Measurements from ENCODE around the gene FAM3A.
"Not testable (repeated sequence)": the region's sequence is repeated elsewhere in the genome, so short reads cannot be mapped to it uniquely, and the experiment has no call there.

FAM3A gene, protein sequence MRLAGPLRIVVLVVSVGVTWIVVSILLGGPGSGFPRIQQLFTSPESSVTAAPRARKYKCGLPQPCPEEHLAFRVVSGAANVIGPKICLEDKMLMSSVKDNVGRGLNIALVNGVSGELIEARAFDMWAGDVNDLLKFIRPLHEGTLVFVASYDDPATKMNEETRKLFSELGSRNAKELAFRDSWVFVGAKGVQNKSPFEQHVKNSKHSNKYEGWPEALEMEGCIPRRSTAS

GRCh38 chrX:154515966-154516655 is at the start of gene FAM3A:
TSS of gene FAM3A (minus strand) at chrX:154516232. CDS start at chrX:154515772, 460 bp downstream.
- in situ Hi-C loops (cut with MboI; ENCODE audit: low sequenced_read_pairs), result no loop called here

- in situ Hi-C loops (cut with MboI; ENCODE audit: low sequenced_read_pairs), result not testable (repeated sequence)
These were observed 46.3 kb upstream of the FAM3A start for GRCh38 chrX:154562295-154562694.

- in situ Hi-C loops (cut with MboI; ENCODE audit: low sequenced_read_pairs), result not testable (repeated sequence)
These were observed 44.3 kb upstream of the FAM3A start for GRCh38 chrX:154560326-154560725.

- in situ Hi-C loops (cut with MboI; ENCODE audit: low sequenced_read_pairs), result not testable (repeated sequence)
These were observed 42.9 kb upstream of the FAM3A start for GRCh38 chrX:154558896-154559295.

DNA sequence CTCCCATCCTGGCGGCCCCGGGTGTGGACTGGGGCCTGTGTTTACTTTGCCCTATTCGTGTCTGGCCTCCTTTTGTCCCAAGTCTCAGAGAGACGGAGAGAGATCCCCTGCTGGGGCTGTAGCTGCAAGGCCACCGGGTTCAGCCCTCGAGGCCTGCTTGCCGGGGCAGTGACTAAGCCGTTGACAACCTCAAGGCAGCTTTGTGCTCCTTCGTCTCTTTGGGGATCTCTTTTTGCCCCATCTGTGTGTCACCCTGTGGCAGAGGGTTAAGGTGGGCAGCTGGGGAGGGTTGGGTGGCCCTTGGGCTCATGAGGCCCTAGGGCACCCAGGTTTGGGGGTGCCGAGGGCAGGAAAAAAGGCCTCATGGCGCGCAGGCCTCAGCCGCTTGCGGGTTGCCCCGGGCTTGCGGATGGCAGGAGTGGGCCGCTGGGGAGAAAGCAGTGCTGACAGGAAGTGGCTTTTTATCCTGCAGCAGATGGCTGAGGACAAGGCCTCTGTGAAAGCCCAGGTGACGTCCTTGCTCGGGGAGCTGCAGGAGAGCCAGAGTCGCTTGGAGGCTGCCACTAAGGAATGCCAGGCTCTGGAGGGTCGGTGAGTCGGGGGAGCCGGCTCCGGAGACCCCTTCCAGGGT is 42.1 kb upstream of the FAM3A start:
- in situ Hi-C loops (cut with MboI; ENCODE audit: low sequenced_read_pairs), result not testable (repeated sequence)

DNA sequence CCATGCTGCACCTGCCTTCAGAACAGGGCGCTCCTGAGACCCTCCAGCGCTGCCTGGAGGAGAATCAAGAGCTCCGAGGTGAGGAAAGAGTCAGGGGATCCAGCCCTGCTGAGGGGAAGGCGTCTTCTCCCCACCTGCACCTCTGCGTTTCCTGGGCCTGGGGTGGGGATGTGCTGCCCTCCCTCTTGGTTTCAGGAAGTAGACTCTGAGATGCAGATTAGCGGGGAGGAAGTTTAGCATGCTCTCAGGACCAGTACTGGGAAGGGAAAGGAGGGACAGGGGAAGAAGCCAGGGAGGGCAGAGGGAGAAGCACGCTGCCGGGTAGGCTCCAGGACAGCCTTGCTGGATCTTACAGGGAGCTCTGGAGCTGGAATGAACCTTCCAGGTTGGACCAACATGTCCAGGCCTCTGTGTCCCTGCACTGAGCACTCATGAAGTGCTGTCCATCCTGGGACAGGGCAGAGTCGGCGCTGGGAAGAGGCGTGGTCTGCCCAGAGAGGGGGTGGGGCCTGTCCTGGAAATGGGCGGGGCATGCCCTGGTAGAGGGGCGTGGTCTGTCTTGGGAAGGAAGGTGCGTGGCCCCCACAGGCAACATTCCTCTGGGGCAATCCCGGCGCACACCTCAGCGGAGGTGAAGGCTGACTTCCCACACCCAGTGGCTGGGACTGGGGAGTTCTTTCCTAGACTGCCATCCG is 36.2 kb upstream of the FAM3A start:
- in situ Hi-C loops (cut with MboI; ENCODE audit: low sequenced_read_pairs), result not testable (repeated sequence)

- in situ Hi-C loops (cut with MboI; ENCODE audit: low sequenced_read_pairs), result no loop called here
These were observed 33.7 kb upstream of the FAM3A start for GRCh38 chrX:154549766-154550165.

- in situ Hi-C loops (cut with MboI; ENCODE audit: low sequenced_read_pairs), result no loop called here
These were observed 31.9 kb upstream of the FAM3A start for GRCh38 chrX:154548028-154548316.

GRCh38 chrX:154547245-154548027 is 31.4 kb upstream of the FAM3A start, which contains the start of gene IKBKG:
TSS of gene IKBKG (plus strand) at chrX:154547620. CDS start at chrX:154552003, 4,383 bp downstream.
- in situ Hi-C loops (cut with MboI; ENCODE audit: low sequenced_read_pairs), result no loop called here

DNA sequence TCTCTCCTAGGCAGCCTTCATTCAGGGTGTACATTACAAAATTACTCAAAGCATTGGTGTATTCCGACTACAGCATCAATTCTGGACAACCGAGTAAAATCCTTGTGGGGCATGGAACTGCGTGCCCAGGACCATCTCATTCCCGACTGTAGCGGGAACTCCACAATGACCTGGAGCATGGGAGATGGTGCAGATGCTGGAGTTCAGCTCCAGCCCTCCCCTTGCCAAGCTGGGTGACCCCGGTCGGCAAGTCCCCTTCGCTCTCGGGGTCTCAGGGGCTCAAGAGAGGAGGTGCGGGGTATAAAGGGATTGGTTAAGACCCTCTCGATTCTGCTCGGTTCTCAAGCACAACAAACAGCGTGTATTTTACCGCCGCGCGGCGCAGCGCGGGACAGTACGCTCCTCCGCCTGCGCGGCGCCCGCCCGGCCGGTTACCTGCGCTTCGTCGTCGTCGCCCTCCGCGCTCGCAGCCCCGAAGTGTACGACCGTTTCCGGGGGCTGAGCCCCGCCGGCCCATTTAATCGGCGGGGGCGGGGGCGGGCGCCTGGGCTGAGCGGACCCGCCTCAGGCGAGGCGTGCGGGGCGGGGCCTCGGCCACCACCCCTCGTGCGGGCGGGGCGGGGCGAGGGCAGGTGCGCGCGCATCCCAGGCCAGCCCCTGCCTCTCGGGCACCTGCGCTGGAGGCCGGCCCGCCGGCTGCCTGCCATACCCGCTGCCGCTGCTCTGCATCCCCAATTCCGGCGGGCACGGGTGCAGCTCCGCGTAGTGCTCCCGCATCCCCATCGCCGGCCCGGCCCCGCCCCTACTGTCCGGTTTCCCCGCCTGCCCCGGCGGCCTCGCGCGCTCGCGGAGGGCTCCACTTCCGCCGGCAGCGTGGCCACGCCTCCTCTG is 30.6 kb upstream of the FAM3A start, which contains the start of gene G6PD:
Gene G6PD, minus strand, starts transcription at position 493 of the 891 bp plus-strand sequence. CDS start 691 bp downstream, outside the sequence.
- in situ Hi-C loops (cut with MboI; ENCODE audit: low sequenced_read_pairs), result no loop called here

DNA sequence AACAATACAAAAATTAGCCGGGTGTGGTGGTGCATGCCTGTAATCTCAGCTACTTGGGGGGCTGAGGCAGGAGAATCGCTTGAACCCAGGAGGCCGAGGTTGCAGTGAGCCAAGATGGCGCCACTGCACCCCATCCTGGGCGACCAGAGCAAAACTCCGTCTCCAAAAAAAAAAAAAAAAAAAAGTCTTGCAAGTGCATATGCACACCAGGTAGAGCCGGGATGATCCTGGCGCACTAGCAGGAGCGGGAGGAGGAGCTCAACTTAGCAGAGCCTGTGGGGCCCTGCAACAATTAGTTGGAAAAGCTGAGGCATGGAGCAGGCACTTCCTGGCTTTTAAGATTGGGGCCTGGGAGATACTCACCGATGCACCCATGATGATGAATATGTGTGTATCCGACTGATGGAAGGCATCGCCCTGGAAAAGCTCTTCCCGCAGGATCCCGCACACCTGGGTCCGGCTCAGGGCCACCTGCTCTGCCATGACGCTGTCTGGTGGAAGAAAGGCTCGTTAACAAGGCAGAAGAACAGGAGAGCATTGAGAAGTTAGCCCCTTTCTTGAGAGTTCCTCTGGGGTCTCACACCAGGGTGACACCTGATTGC is 29.7 kb upstream of the FAM3A start:
- in situ Hi-C loops (cut with MboI; ENCODE audit: low sequenced_read_pairs), result no loop called here

DNA sequence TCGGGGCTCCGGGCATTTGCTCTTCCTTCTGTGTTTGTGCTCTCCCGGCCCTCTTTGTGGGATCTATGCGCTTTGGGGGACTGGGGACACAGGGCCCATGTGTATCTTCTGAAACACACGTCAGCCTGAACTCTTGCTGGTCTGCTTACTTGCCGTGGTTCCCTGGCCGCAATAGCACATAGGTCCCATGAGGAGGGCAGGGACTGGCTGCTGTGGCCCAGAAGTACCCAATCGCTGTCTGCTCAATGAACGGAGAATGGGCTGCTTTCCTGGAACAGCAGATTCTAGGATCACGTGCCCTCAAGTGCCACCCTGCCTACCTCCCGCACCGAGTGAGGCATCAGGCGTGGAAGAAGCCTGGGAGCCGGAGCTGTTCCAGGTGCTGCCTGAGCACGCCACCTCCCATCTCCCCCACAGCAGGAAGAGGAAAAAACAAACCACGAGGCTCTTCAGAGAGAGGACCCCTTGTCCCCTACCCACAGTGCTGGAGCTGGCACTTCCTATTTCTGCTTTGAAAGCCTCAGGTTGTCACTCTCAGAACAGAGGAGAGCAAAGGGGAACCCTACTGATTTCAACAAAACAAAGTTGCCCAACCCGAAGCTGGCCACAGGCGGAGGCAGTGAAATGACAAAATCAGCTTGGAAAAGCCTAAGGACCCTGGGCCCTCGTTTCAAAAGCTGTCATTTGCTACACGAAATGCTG is 26.8 kb upstream of the FAM3A start:
- in situ Hi-C loops (cut with MboI; ENCODE audit: low sequenced_read_pairs), result no loop called here

DNA sequence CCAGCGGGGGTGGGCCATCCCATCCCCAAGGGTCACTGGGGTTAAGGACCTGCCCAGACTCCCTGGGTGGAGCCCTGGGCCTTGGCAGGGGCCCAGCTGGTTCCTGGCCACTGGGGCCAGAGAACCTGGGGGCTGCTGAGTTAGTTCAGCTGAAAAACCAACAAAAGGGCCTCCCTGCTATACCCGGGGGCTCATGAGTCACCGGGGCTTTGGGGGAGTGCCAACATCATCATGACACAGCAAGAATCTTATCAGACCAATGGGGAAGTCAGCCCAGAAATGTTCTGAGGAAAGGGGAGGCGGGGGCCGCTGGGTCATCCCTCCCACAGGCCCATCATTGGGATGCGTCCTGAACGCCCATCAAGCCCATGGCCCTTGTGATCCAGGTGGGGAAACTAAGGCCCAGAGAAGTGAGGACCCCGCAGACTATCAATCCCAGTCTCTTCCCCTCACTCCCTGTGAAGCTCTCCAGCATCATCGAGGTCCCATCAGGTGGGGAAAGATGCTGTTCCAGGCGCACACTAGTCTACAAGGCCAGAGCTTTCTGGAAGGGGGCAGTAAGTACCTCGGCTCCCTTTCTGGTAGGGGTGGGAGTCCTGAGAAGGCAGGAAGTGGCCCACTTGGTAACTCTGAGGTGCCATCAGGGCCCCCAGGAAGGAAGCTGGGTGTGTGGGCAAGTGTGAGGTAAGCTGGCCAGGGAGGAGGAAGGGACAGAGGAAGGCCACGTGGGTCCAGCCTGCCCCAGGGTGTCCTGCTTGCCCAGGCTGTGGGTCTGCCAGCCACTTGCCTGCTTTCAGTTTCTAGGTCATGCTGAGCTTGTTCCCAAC is 26.1 kb upstream of the FAM3A start:
- in situ Hi-C loops (cut with MboI; ENCODE audit: low sequenced_read_pairs), result no loop called here

GRCh38 chrX:154541589-154541895 is 25.5 kb upstream of the FAM3A start:
- in situ Hi-C loops (cut with MboI; ENCODE audit: low sequenced_read_pairs), result no loop called here

DNA sequence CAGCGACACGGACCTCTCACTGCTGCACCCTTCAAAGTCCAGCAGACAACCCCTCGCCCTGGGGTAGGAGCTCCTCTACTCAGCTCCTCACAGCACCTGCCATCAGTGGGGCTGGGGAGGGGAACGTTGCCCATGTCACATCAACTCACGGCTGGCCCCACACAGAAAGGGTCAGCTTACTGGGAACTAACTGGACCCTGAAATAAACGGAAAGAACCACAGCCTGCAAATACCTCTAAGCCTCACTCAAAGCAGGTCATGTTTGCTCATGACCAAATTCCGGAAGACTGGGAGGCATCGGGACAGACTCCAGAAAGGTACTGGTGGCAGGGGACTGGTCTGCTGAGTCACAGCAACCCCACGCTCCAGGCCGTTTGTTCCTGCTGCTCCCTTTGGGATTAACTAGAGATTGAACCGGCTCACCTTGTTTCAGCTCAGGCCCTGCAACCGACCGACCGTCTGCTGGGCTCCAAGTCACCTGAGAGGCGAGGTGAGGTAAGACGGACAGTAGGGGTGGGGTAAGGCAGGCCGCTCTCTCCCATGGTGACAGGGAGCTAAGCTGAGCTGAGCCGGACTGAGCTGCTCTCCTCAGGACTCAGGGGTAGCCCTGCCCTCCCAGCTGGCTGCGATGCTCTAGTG is 25.0 kb upstream of the FAM3A start:
- in situ Hi-C loops (cut with MboI; ENCODE audit: low sequenced_read_pairs), result no loop called here

GRCh38 chrX:154540365-154540764 is 24.3 kb upstream of the FAM3A start:
- in situ Hi-C loops (cut with MboI; ENCODE audit: low sequenced_read_pairs), result not testable (repeated sequence)

- in situ Hi-C loops (cut with MboI; ENCODE audit: low sequenced_read_pairs), result no loop called here
These were observed 23.0 kb upstream of the FAM3A start for GRCh38 chrX:154539077-154539476.

DNA sequence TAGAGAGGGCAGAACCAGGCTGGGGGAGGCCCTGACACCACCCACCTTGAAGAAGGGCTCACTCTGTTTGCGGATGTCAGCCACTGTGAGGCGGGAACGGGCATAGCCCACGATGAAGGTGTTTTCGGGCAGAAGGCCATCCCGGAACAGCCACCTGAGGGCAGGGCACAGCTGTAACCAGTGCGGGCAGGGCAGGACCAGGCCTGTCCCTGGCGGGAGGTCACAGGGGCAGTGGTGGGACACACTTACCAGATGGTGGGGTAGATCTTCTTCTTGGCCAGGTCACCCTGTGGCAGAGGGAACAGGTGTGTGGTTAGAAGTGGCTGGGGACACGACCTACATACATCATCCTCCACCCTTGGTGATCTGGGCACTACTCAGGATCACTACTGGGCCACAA is 19.9 kb upstream of the FAM3A start:
- in situ Hi-C loops (cut with MboI; ENCODE audit: low sequenced_read_pairs), result no loop called here

All from hTERT RPE-1 (cell line).